ENCODE measurements around the gene CYP27B1.

DNA sequence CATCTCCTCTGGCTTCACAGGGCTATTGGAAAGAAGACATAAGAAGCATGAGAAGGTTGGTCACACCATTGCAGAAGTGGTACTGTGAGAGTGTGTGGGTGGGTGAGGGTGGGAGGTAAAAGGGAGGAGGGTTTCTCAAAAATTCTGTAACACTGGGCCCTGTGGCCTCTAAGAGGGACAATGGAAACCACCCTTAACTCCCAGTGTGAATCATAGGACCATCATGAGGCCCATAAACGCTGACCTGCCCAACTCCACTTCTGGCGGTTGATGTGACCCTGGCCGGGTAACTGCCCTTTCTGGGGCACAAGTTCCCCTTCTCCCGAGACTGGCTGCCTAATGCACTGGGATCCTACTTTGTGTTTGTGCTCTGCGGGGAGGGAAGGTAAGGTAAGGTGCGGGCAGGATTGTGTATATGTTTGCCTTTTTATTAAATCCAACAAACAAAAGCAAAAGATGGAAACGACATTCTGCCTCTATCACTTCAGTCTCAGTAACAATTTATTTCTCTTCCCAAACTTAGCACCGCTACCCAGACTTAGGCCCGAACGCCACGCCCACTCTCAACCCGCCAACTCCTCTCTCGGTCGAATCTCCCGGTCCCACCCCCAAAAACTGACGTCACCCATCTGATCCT lies 4.5 kb upstream of the CYP27B1 start:
- TF ChIP-seq, protein P1, sequence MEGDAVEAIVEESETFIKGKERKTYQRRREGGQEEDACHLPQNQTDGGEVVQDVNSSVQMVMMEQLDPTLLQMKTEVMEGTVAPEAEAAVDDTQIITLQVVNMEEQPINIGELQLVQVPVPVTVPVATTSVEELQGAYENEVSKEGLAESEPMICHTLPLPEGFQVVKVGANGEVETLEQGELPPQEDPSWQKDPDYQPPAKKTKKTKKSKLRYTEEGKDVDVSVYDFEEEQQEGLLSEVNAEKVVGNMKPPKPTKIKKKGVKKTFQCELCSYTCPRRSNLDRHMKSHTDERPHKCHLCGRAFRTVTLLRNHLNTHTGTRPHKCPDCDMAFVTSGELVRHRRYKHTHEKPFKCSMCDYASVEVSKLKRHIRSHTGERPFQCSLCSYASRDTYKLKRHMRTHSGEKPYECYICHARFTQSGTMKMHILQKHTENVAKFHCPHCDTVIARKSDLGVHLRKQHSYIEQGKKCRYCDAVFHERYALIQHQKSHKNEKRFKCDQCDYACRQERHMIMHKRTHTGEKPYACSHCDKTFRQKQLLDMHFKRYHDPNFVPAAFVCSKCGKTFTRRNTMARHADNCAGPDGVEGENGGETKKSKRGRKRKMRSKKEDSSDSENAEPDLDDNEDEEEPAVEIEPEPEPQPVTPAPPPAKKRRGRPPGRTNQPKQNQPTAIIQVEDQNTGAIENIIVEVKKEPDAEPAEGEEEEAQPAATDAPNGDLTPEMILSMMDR (IDR thresholded peaks at IDR 0.05): no peak
- no peak for TF ChIP-seq POLR2A (IDR thresholded peaks at IDR 0.05)
